ENCODE data around the gene DDO.

Gene DDO

GRCh38 chr6:110415086-110415916, at the start of gene DDO:
TSS of gene DDO (minus strand) at chr6:110415575. CDS start at chr6:110413462, 2,113 bp downstream.
- no peak for DNase-seq (ENCODE audit: low read depth)

DNA sequence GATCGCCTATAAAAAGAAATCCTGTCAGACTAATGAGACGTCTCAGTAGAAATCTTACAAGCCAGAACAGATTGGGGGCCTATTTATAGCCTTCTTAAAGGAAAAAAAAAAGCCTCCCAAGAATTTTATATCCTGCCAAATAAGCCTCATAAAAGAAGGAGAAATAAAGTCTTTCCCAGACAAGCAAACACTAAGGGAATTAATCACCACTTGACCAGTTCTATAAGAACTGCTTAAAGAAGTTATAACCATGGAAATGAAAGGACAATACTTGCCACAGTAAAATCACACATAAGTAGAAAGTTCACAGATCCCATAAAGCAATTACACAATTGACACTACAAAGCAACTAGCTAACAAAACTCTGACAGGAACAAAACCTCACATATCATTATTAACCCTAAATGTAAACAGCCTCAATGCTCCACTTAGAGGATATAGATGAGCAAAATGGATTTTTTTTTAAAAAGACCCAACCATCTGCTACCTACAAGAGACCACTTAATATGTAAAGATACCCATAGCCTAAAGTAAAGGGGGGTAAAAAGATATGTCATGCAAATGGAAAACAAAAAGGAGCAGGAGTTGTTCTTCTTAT, 47.6 kb upstream of the DDO start:
- no peak for DNase-seq (ENCODE audit: low read depth)

DNA sequence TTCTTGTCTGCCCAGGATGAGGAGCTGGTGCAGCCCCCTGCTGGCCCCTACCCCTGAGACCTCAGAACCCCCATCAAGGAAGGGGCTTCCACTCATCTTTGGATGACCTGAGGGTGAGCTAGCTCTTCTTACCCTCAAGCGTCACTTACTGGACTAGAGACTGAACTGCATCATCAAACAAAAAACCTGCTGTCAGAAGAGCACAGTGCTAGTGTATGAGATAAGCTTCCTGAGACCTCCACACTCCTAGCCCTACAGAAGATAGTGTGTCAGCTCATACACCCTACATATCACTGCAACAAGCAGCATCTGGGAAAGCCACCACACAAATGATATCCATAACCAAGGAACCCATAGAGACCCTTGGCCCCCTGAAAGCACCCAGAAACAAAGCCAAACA, 46.0 kb upstream of the DDO start:
- no peak for DNase-seq (ENCODE audit: low read depth)

- no peak for DNase-seq (ENCODE audit: low read depth)
Observed at GRCh38 chr6:110459137-110459536, 43.8 kb upstream of the DDO start.

GRCh38 chr6:110458476-110458875, 43.1 kb upstream of the DDO start:
- no peak for DNase-seq (ENCODE audit: low read depth)

DNA sequence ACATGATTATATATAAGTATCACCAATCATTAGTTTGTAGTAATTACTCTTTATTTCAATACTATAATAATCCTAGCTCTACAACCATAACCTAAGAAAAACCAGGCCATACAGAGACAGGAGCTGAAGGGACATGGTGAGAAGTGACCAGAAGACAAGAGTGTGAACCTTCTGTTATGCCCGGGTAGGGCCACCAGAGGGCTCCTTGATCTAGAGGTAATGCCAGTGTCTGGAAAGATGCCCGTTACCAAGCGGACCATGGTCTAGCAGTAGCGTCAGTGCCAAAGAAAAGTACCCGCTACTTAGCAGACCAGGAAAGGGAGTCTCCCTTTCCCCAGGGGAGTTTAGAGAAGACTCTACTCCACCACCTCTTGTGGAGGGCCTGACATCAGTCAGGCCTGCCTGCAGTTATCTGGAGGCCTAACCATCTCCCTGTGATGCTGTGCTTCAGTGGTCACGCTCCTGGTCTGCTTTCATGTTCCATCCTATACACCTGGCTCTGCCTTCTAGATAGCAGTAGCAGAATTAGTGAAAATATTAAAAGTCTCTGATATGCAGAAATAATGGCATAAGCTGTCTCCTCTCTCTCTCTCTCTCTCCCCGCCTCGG, 42.3 kb upstream of the DDO start:
- DNase-seq (ENCODE audit: low read depth): peak; percentile 31

- no peak for DNase-seq (ENCODE audit: low read depth)
Observed at GRCh38 chr6:110456694-110457093, 41.3 kb upstream of the DDO start.

DNA sequence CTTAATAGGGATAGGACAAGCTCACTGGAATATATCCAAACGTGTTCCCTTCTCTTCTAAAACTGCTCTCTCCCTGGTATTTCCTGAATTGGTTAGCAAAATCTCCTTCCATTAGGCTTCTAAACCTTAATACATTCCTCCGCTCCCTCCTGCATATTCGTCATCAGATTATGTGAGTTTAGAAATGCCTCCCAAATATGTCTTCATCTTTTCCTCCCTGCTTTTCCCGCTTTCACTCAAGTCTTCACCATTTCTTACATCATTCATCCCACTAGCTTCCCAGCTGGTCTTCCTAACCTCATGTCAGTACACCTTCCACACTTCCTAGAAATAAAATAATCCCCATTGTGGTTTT, 34.1 kb upstream of the DDO start:
- peak; percentile 1 for DNase-seq (ENCODE audit: low read depth)

DNA sequence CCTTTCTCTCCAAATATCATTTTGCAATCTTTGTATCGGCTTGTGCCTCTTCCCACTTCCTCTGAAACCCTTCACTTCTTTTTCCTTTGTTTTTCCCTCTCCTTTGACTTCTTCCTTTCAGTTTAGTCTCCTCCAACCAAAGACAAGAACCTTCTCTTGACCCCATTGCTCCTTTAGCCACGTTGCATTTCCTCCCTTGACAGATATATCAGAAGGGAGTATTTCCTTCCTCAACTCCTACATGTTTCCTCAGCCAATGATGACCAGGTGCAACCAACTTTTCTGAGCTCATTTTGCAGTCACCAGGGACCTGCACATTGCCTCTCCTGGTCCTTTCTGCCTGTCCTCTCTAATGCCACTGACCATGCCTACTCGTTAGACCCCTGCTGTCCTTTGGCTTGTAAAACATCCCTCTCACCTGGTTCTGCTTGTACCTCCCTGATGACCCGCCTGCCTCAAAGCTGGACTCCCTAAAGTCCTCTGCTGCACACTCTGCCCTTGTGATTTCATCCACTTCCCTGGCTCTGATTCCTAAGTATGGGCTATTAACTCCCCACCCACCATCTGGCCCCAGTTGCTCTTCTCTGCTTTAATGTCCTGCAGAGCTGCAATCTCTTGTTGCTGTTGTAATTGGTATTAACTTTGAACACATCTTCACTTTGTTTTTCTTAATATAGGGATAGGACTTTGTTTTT, 33.6 kb upstream of the DDO start:
- DNase-seq (ENCODE audit: low read depth): no peak

- DNase-seq (ENCODE audit: low read depth): no peak
Observed at GRCh38 chr6:110447761-110448160, 32.4 kb upstream of the DDO start.

GRCh38 chr6:110446405-110446804, 31.0 kb upstream of the DDO start:
- DNase-seq (ENCODE audit: low read depth): no peak

- no peak for DNase-seq (ENCODE audit: low read depth)
Observed at GRCh38 chr6:110440026-110440425, 24.7 kb upstream of the DDO start.

DNA sequence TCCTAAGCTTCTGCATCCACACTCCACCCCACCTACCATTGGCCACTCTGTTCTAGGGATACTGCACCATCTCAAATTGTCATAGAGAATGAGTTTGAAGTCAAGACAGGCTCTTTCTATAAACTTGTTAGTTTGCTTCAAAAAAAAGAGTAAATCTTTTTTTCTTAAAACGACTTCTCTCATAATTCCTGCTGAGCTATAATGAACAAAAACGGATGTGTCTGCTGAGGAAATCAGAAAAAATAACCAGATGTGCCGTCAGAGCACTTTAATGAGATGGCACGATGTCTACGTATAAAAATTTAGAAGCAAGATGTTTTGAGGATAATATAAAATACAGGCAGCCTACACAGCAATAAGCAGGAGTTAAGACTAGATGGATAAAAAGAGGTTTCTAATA, 24.0 kb upstream of the DDO start:
- no peak for DNase-seq (ENCODE audit: low read depth)

DNA sequence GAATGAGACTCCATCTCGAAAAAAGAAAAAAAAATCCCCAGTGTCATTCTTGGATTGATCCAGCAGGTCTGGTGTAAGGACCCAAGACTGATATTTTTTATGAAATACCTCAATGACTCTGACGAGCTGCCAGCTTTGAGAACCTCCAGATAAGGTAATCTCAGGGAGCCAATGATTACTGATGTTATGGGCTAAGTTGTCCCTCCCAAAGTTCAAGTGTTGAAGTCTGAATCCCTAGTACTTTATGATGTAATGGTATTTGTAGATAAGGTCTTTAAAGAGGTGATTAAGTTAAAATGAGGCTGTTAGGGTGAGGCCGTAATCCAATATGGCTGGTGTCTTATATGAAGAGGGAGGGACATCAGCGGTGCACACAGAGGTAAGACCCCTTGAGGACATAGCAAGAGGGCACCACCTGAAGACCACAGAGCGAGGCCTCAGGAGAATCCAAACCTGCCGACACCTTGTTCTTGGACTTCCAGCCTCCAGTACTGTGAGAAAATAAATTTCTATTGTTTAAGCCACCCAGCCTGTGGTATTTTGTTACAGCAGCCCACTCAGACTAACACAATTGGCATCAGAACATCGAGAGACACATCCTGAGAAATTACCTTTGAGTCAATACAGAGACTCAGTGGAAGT, 19.7 kb upstream of the DDO start:
- DNase-seq (ENCODE audit: low read depth): no peak

DNA sequence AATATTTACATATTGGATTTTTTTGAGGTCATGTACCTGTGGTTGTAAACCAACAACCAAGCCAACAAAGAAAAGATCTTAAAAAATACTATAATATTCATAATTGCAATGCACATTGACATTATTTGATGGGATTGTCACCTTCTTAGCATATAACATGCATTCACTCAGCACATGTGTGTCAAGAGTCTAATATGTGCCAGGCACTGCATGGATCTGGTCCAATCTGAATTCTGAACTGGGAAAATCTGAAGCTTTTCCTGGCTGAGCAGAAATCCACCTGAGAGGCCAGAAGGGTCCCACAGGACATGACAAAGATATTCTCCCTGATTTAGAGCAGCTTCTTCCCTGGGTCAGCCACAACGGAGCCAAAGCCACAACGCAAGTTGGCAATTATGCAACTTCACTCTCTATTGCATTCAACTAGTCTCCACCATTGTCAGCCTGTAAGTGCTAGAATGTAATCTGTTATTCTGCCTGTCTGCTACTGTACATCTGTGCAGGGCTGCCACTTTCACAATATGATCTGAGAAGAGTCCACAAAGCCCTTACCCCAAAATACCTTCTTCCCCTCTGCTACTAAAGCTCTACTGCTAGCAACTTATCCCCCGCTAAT, 17.0 kb upstream of the DDO start:
- no peak for DNase-seq (ENCODE audit: low read depth)

GRCh38 chr6:110430741-110431140, 15.4 kb upstream of the DDO start:
- no peak for DNase-seq (ENCODE audit: low read depth)

- no peak for DNase-seq (ENCODE audit: low read depth)
Observed at GRCh38 chr6:110430236-110430635, 14.9 kb upstream of the DDO start.

GRCh38 chr6:110428153-110428552, 12.8 kb upstream of the DDO start:
- no peak for DNase-seq (ENCODE audit: low read depth)

DNA sequence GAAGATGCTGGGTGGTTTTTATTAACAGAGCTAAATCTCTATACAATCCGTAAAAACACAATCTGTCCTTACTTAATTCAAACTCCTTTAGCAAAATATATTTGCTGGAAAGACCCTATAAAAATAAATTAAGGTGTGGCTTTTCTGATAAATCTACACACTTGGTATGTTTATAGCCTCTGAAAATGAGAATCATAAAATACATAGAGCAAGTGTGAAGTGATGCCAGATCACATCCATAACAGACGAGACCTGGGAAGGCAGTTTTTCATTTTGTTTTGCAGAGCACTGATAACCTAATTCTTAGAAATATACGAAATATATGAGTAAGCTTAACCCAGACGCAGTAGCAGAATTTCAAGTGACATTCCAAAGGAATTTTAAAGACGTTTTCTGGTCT, 10.4 kb upstream of the DDO start:
- DNase-seq (ENCODE audit: low read depth): no peak

- DNase-seq (ENCODE audit: low read depth): peak; percentile 18
Observed at GRCh38 chr6:110422444-110422822, 7.1 kb upstream of the DDO start.

GRCh38 chr6:110421749-110422443, 6.5 kb upstream of the DDO start:
- DNase-seq (ENCODE audit: low read depth): no peak
